ENCODE results near the gene ARHGEF12.

DNA sequence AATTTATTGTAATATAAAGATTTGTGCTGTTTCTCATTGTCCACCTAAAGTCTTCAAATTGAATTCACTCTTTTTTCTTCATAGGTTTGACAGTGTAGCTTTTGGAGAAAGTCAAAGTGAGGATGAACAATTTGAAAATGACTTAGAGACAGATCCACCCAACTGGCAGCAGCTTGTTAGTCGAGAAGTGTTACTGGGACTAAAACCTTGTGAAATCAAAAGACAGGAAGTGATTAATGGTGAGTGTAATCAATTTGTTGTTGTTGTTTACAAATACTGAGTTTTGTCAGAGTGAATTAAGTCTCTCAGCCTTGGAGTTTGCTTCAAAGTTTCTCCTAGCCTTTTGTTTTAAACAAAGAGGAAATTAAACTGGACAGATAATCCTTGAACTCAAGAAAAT, 121.8 kb downstream of the ARHGEF12 start:
- TF ChIP-seq, protein P1, sequence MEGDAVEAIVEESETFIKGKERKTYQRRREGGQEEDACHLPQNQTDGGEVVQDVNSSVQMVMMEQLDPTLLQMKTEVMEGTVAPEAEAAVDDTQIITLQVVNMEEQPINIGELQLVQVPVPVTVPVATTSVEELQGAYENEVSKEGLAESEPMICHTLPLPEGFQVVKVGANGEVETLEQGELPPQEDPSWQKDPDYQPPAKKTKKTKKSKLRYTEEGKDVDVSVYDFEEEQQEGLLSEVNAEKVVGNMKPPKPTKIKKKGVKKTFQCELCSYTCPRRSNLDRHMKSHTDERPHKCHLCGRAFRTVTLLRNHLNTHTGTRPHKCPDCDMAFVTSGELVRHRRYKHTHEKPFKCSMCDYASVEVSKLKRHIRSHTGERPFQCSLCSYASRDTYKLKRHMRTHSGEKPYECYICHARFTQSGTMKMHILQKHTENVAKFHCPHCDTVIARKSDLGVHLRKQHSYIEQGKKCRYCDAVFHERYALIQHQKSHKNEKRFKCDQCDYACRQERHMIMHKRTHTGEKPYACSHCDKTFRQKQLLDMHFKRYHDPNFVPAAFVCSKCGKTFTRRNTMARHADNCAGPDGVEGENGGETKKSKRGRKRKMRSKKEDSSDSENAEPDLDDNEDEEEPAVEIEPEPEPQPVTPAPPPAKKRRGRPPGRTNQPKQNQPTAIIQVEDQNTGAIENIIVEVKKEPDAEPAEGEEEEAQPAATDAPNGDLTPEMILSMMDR (IDR thresholded peaks at IDR 0.05): no peak
- no peak for TF ChIP-seq POLR2A (IDR thresholded peaks at IDR 0.05)
